ENCODE data around the gene PLA2G4E. TPM values are rescaled to one million over a fixed set of nuclear protein-coding genes. Genes with fewer than 3 reads are reported as not detected.

Gene PLA2G4E
- total RNA-seq, 1 experiment from 2014 or later: not detected

- Histone ChIP-seq H3K4me2 (ENCODE audit: low read length) (no peak overlapping the region), H3K36me3 (ENCODE audit: control insufficient read depth in 1 of 2, insufficient read depth in 2 of 2, low read length in 2 of 2) (no peaks in the 10 kb centered on the region), H3K4me1 (ENCODE audit: control insufficient read depth in 1 of 2, insufficient read depth in 2 of 2, low read length in 2 of 2) (no peaks in the 10 kb centered on the region), H3K4me3 (replicated peaks in 1 of 2; ENCODE audit: low read depth in 1 of 2, low read length in 2 of 2) (no peak overlapping the region), H4K20me1 (ENCODE audit: insufficient read depth) (no peaks in the 10 kb centered on the region), H3K9ac (ENCODE audit: low read length) (no peak overlapping the region), H3K27ac (ENCODE audit: low read depth, low read length) (no peak overlapping the region), H3K27me3 (ENCODE audit: insufficient read depth, low read length) (peaks cover 4% of the 10 kb centered on the region; the same call in 1 of the 2 replicates), H3K9me2 (ENCODE audit: insufficient read depth) (no peaks in the 10 kb centered on the region), H2AFZ (ENCODE audit: low read depth, low read length, poor library complexity, severe bottlenecking) (no peak overlapping the region), H3K9me3 (ENCODE audit: control insufficient read depth in 1 of 2, insufficient read depth in 1 of 2, low read depth in 1 of 2, low read length in 2 of 2) (no peaks in the 10 kb centered on the region), H3K79me2 (ENCODE audit: insufficient read depth, low read length) (no peaks in the 10 kb centered on the region)
- no TSS peak for BruUV-seq (replicated peaks)
- CTCF ChIA-PET: interaction anchor here (0.9 to 1.6 kb wide), 3 partner anchors 60 to 140 kb away, joined by 4 read pairs; no protein-coding TSS in a partner anchor
- TF ChIP-seq SRF (IDR thresholded peaks at IDR 0.05; ENCODE audit: low read depth) (no peak), CTCF (IDR thresholded peaks at IDR 0.05 in 2 of 3, conservative IDR thresholded peaks at IDR 0.05 in 1 of 3; ENCODE audit: borderline replicate concordance in 1 of 3, insufficient read depth in 1 of 3, low read depth in 2 of 3, low read length in 2 of 3) (no peak), EZH2phosphoT487 (IDR thresholded peaks at IDR 0.05; ENCODE audit: borderline replicate concordance) (no peak), EGR1 (IDR thresholded peaks at IDR 0.05; ENCODE audit: low read depth) (no peak), ZFX (IDR thresholded peaks at IDR 0.05) (no peak), EZH2 (IDR thresholded peaks at IDR 0.05) (no peak), ATF3 (IDR thresholded peaks at IDR 0.05) (no peak), FOSL1 (IDR thresholded peaks at IDR 0.05; ENCODE audit: low read depth) (no peak)
- intact Hi-C loops (cut with micrococcal nuclease): no loop called here
- RAD21 ChIA-PET (ENCODE audit: low non-redundant PET in 1 of 2, low total read pairs in 2 of 2, uncharacterized antibody in 2 of 2, unreplicated experiment in 2 of 2): no interaction called here
- ATAC-seq (no peak), DNase-seq (ENCODE audit: low read depth, low spot score) (no peak)
- POLR2A ChIA-PET: no interaction called here
Measured at GRCh38 chr15:41997845-41998244, 23.0 kb downstream of the PLA2G4E start.

All from HCT116 (cell line).